ENCODE measurements around the gene CACNA1G. TPM values are rescaled to one million over a fixed set of nuclear protein-coding genes. Genes with fewer than 3 reads are reported as not detected.

CACNA1G gene
- total RNA-seq, 1 donor from 2014 or later, result 0.36 TPM

DNA sequence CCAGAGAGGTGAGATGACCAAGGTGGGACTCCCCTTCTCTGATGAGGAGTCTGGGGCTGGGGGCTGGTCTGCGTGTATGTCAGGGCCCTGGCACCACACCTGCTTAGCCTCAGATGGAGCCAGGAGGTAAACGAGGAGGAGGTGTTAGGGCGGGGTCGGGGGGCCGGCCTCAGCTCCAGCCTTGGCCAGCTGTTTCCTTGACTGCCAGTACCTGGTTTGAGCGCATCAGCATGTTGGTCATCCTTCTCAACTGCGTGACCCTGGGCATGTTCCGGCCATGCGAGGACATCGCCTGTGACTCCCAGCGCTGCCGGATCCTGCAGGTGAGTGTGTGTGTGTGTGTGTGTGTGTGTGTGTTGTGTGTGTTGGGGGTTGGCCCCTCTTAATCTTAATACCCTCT is 8.1 kb downstream of the CACNA1G start:
- DNase-seq (ENCODE audit: low spot score), result no peak

DNA sequence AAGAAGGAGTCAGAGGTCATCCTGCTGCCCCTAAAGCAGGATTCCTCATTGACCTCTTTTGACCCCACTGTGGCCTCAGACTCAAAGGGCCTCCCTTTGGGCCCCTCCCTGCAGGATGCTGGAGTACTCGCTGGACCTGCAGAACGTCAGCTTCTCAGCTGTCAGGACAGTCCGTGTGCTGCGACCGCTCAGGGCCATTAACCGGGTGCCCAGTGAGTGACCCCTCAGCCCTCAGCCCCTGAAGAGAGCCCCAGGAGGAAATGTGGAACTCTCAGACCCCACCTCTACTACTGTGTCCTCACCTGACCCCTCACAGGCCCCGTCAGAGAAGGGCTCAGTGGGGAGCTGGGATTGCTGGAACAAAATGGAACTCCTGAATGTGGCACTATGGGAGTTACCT is 9.1 kb downstream of the CACNA1G start:
- DNase-seq (ENCODE audit: low spot score), result no peak

DNA sequence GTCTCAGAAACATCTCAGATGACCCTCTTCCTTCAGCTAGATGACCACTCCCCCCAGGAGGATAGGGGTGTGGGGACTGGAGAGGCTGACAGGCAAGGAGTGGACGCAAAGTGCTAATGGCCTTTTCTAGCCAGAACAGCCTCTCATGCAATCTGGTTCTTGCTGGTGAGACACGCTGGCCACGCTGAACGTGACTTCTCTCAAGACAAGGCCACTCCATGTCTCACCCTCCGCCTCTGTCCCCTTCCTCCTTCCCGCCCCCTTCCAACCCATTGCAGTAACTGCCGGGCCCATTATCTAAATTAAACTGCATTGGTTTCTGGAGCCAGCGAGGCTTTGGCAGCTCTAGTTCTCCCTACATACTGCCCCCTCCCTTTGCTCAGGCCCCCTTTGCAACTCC is 9.5 kb downstream of the CACNA1G start:
- DNase-seq (ENCODE audit: low spot score), result no peak

DNA sequence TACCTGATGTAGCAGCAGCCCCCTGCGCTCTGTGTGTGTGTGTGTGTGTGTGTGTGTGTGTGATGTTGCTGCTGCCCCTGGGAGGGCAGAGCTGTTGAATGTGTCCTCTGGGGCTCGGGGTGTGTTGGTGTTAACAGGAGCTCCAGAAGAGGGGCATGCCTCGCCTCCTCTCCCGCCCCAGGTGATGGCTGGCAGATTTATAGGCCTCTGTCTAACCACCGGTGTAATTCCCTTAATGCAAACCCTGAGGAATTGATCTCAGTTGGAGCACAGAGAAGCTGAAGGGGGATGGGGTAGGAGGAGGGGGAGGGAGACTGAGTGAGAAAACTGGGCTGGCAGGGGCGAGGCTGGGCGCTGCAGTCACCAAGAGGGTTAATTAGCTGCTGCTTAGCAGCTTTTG is 10.0 kb downstream of the CACNA1G start:
- no peak for DNase-seq (ENCODE audit: low spot score)

DNA sequence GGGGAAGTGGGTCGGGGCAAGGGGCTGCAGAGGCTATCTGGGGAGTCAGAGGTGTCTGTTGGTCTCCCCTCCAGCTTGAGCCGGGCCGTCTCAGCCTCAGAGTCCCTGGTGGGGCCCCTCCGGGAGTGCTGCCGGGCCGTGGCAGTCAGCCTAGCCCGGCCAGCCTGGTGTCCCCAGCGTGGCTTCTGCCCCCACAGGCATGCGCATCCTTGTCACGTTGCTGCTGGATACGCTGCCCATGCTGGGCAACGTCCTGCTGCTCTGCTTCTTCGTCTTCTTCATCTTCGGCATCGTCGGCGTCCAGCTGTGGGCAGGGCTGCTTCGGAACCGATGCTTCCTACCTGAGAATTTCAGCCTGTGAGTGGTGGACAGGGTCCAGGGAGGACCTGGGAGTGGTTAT is 11.2 kb downstream of the CACNA1G start:
- DNase-seq (ENCODE audit: low spot score), result no peak

DNA sequence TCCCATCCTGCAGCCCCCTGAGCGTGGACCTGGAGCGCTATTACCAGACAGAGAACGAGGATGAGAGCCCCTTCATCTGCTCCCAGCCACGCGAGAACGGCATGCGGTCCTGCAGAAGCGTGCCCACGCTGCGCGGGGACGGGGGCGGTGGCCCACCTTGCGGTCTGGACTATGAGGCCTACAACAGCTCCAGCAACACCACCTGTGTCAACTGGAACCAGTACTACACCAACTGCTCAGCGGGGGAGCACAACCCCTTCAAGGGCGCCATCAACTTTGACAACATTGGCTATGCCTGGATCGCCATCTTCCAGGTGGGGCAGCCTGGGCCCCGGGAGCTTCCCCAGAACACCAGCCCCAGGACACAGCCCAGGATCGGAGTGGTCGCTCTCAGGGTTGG is 12.0 kb downstream of the CACNA1G start:
- DNase-seq (ENCODE audit: low spot score), result no peak

DNA sequence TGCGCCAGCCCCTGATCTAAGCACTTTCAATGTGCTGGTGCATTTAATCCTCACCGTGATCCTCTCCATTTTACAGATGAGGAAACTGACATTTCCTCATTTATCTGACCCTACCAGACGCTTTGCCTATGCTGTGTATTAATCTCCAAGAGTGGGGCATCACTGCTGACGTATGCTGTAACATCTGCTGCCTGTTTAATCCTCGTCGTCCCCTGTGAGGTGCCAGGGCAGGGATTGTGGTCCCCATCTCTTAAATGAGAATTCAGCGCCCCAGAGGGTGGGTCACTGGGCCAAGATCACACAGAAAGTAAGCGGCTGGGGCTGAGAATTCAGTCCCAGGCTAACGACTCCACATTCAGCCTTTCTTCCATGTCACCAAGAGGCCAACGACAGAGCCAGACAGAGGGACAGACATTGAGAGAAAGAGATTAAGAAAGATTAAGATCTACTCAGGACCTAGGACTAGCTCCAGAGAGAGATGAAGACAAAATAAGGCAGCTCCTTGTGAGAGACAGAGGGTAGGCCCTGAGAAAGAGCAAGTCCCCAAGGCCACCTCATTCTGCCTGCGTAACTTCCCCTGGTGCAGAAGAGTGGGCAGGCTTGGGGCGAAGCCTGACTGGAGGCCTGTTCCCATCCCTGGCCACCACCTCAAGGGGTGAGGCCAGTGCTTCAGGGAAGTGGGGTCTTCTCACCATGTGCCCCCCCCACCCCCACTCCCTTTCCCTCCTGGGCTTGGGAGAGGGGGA is 13.5 kb downstream of the CACNA1G start:
- DNase-seq (ENCODE audit: low spot score), result no peak

DNA sequence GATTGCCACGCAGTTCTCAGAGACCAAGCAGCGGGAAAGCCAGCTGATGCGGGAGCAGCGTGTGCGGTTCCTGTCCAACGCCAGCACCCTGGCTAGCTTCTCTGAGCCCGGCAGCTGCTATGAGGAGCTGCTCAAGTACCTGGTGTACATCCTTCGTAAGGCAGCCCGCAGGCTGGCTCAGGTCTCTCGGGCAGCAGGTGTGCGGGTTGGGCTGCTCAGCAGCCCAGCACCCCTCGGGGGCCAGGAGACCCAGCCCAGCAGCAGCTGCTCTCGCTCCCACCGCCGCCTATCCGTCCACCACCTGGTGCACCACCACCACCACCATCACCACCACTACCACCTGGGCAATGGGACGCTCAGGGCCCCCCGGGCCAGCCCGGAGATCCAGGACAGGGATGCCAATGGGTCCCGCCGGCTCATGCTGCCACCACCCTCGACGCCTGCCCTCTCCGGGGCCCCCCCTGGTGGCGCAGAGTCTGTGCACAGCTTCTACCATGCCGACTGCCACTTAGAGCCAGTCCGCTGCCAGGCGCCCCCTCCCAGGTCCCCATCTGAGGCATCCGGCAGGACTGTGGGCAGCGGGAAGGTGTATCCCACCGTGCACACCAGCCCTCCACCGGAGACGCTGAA is 15.2 kb downstream of the CACNA1G start:
- no peak for DNase-seq (ENCODE audit: low spot score)

DNA sequence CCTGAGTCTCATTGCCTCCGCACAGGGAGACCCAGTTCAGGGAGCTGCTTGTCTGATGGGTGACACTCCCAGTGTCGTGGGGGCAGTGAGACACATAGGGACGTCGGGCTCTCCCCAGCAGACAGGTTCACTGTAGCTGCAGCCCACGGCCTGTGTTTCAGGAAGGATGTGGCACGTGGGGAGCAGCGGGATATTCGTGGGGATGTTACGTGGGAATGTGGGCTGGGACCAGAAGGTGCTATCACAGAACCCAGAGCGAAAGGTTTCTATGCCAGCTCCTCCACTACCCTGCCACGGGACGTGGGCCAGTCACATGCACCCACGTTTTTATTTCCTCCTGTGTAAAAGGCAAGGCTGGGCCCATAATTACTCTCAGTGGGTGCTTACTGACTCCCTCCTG is 16.3 kb downstream of the CACNA1G start:
- DNase-seq (ENCODE audit: low spot score), result no peak

DNA sequence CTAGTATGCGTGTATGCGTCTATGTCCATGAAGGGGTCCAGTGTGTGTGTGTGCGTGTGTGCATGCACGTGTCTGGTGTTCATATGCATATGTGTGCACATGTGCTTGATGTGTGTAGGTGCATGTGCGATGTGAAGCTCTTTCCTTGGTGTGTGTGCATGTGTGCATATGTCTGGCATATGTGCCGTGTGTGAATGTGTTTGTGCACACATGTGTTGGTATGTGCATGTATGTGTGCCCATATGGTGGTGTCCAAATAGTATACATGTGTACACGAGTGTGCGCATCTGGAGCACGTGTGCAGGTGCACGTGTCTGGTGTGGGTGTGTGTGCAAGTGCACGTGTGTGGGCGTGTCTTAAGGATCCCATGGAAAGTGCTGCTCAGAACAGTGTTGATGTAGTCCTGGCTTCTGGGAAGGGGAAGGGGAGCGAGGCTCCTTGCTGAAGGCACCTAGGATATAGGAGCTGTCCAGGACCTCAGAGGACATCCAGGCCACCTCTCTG is 17.0 kb downstream of the CACNA1G start:
- DNase-seq (ENCODE audit: low spot score), result no peak

DNA sequence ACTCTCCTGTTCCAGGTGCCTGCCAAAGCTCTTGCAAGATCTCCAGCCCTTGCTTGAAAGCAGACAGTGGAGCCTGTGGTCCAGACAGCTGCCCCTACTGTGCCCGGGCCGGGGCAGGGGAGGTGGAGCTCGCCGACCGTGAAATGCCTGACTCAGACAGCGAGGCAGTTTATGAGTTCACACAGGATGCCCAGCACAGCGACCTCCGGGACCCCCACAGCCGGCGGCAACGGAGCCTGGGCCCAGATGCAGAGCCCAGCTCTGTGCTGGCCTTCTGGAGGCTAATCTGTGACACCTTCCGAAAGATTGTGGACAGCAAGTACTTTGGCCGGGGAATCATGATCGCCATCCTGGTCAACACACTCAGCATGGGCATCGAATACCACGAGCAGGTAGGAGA is 17.7 kb downstream of the CACNA1G start:
- no peak for DNase-seq (ENCODE audit: low spot score)

DNA sequence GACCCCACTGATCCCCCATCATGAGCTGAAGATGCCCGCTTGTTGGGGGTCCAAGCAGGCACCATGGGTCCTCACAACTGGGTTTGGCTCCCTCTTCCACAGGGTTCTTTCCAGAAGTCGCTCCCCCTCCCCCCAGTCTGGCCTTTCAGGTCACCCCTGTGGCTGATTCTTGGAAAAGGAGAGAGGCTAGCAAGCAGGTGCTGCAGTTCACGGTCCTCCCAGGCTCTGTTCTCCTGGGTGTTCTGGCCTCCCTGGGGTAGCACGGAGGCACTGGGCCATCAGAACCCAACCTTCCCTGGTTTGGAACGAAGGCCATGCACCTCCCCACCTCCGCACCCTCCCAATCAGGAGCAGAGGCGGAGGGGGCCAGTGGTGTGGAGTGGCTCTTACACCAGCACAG is 18.9 kb downstream of the CACNA1G start:
- DNase-seq (ENCODE audit: low spot score), result no peak

DNA sequence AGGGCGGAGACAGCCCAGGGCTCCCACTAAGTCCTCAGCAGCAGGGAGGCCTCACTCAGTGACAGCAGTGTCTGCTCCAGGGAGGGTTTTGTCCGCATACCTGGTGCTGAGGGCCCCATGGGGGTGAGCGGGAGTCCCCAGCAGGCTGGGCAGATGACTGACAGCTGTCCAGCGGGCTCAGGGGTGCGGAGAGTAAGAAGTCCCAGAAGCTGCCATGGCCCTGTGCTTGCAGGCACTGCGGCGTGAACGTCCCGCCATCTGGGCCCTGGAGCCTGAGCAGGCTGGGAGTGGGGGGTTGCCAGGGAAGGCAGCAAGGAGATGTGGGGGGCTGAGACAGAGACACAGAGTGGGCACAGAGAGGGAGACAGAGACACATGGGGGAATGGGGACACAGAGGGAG is 20.1 kb downstream of the CACNA1G start:
- no peak for DNase-seq (ENCODE audit: low spot score)

DNA sequence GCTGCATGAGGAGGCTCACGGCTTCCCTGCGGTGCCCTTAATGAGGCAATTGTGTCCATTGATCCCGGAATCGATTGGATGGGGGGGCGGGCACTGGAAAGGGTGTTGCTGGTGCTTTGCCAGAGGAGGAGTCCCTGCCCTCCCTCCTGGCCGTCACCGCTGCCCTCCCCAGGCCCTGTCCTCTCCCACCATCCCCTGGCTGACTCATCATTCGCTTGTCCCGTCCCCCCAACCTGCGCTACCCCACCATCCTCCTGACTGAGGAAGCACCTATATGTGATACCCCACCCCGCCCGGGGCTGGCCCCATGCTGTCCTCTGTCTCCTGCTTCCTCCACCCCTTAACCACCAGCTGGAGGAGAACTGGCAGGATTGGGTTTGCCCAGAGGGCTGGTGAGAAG is 20.8 kb downstream of the CACNA1G start:
- no peak for DNase-seq (ENCODE audit: low spot score)

DNA sequence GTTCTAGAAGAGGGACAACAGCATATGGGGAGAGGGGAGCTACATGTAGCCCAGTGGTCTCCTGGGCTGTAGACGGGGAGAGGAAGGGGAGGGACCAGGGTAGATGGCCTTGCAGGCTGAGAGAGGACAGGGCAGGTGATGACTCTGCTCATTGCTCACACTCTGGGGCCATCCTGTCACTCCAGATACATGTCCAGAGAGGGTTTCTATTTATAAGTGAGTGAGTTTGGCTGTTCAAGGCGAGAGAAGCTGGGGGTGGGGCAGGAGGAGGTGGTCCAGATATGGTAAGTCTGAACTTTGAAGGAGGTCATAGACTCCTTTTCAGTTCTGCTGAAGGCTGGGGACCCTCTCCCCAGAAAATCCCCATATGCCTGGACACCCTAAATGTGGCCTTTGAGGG is 22.2 kb downstream of the CACNA1G start:
- no peak for DNase-seq (ENCODE audit: low spot score)

DNA sequence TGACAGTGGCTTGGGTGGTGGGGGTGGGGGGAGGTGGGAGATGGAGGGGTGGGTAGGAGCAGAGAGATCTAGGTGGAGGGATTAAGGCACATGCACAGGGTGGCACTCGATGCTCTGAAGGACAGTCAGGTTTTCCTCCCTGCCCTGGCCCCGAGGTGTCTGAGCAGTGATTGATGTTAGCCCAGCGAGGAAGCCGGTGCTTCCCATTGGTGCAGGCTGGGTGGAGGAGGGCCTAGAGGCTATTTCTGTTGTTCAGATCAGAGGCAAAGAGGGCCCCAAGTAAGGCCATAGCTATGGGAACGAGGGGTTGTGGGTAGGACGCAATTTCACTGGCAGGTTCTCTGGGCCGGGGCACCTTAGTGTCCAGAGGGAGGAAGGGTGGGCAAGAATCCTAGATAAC is 23.1 kb downstream of the CACNA1G start:
- no peak for DNase-seq (ENCODE audit: low spot score)

DNA sequence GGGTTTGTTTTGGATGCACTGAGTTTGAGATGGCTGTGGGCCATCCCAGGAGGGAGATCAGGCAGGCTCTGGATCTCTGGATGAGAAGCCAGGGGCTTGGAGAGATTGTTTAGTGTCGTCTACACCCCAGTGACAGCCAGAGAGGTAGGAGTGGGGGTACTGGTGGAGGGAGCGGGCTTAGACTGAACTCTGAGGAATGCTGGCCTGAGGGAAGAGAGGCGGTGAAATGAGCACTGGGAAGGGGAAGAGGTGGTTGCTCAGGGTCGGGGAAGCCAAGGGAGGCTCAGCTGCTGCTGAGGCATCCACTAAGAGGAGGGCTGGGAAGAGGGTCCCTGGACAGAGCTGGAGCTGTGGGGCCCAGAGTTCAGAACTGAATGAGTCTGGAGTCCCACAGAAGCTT is 23.6 kb downstream of the CACNA1G start:
- no peak for DNase-seq (ENCODE audit: low spot score)

DNA sequence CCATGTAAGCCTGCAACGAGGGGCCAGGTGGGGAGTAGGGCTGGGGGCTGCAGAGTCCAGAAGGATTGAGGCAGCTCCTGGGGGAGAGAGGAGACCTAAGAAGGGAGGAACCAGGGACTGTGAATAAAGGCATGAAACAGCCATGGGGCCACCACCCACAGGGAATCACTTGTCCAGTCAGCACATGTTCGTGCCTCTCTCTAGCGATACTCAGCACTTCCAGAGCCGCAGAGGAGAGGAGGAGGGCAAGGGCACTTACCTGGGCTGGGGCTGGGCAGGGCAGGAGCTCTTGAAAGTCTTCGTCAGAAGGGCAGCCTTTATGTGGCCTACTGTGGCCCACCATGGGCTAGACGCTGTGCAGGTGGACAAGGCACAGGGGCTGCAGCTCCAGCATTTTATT is 24.2 kb downstream of the CACNA1G start:
- DNase-seq (ENCODE audit: low spot score), result no peak

DNA sequence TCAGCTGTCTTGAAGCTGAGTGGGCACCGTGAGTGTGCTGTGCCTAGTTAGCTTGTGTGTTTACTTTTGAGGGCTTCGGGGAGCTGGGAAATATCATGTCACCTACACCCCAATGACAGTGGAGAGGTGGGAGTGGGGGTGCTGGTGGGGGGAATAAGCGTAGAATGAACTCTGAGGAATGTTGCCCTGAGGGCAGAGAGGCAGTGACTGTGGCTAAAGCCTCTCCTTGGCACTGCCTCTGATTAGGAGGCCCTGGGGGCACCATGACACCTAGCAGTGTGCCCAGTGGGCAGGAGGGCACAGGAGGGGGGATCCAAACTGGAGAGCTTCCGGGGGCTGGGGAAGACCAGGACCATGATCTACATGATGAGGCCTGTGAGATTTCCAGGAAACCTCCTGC is 24.8 kb downstream of the CACNA1G start:
- no peak for DNase-seq (ENCODE audit: low spot score)

DNA sequence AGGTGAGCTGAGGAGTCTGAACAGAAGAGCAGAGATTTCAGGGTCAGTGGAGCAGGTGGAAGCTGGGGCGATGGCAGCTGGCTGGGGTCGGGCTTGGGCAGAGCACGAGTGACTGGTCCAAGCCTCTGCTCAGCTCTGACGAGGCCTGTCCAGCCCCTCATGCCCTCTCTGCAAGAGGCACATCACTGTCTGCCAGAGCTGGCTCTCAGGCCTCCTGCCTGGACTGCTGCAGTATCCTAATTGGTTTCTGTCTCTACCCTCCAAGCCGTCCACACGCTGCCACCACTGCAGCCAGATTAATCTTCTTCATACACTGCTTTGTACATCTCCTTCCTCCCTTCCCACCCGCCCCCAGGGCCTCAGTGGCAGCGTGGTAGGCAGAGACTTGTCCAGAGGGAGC is 25.4 kb downstream of the CACNA1G start:
- DNase-seq (ENCODE audit: low spot score), result no peak

DNA sequence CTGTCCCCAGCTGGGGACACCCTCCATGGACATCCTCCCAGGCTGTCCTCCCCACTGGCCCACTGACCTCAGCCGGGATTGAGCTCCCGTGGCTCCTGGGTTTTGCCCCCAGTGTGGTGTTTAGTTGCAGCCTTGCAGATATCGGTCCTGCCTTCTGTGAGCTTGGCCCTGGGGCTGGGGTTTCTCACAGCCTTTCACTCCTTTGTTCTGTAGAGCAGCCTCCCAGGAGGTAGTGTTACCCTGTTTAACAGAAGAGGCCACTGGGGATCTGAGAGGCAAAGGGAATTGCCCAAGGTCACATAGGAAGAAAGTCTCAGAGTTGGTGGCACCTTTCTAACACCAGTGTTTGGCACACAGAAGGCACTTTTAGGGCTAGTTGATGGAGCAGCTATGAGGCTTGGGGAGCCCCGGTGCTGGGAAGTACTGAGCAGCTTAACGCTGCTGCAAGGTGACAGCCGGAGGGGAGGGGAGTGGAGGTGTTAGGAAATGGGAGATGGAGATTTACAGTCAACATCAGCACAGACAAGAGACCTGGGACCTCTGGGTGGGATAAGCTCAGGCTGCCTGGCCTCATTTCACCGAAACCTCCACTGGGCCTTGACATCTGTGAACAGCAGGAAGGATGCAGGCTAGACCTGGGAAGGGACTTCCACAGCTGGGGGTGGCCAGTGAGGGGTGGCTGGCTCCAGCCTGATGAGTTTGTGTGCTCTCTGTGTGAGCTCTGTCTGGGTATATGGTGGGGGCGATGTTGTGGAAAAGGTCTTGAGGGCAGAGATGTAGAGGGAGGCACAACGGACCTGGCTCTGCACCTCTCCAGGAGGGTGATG is 26.1 kb downstream of the CACNA1G start:
- no peak for DNase-seq (ENCODE audit: low spot score)

DNA sequence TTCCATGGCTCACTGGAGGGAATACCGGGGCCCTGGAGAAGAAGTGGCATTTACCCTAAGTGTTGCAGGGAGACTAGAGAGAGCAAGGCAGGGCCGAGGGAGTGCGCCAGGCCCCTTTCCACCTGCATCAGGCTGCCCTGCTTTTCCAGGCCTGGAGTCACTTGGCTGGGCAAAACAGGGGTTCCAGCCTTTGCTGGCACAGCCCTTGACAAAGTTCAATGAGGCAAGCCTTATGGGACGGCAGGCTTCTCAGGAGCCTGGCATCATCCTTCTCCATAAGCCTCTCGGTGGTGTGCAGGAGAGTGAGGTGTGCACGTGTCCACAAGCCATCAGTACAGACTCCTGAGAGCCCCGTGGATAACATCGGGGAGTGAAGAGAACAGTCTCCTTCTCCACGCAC is 27.1 kb downstream of the CACNA1G start:
- DNase-seq (ENCODE audit: low spot score), result no peak
